ENCODE data around the gene PMS1.

PMS1 gene

DNA sequence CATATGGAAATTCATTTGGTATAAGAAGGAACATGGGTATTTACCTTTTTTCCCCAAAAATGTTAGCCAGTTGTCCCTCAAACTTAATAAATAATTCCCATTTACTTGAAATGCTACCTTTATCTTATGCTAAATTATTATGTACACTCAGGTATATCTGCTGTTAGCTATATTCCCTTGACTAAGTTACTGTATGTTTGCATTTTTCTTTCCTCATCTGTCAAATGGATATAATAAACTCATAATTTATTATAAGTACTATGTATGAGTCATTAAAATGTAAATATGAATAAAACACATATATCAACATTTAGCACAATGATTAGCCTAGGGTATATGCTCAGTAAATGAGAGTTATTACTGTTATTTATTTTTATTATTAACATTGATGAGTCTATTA lies 117.4 kb downstream of the PMS1 start:
- no peak for DNase-seq (ENCODE audit: low read depth)
- no peak overlapping the region for H3K4me3 ChIP-seq (ENCODE audit: low read depth, low read length)

DNA sequence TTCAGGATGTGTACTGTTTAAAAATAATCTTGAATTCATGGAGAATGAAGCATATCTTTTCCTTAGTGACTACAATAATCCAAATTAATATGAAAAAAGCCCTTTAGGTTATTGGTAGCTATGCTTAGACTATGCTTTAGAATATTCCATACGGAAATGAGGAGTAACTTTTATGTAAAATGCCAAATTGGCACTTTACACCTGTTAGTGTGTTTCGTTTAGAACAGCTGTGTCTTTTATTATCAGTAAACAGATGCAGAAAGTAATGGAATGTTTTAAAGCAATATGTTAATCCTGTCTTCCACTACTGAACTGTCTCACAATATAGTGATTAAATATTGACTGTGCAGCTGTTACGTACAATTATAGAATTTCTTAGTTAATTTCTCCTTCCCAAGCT lies 129.6 kb downstream of the PMS1 start:
- no peak overlapping the region for H3K4me3 ChIP-seq (ENCODE audit: low read depth, low read length)
- DNase-seq (ENCODE audit: low read depth): no peak

DNA sequence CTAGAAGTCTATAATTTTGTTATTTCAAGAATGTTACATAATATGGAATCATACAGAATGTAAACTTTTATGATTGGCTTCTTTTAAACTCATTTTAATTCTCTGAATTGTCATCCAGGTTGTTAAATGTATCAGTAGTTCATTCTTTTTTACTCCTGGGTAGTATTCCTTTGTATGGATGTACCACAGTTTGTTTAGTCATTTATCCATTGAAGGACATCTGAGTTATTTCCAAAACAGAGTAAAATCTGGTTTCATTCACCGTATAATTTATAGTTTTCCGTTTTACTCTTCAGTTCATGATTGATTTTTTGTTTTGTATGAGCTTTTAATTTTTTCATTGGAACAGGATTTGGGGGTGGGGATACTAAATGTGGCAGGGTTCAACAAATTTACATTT lies 132.4 kb downstream of the PMS1 start:
- no peak for DNase-seq (ENCODE audit: low read depth)
- H3K4me3 ChIP-seq (ENCODE audit: low read depth, low read length): no peak overlapping the region

Data from skeletal muscle cell (primary cell).